T-helper 9 cell (primary cell): ENCODE measurements around the gene AMOTL1.

Experiments
- DNase-seq: peaks from one replicate; pipeline ENCODE4 v3.0.0-alpha.2; 2020

The AMOTL1 gene

DNA sequence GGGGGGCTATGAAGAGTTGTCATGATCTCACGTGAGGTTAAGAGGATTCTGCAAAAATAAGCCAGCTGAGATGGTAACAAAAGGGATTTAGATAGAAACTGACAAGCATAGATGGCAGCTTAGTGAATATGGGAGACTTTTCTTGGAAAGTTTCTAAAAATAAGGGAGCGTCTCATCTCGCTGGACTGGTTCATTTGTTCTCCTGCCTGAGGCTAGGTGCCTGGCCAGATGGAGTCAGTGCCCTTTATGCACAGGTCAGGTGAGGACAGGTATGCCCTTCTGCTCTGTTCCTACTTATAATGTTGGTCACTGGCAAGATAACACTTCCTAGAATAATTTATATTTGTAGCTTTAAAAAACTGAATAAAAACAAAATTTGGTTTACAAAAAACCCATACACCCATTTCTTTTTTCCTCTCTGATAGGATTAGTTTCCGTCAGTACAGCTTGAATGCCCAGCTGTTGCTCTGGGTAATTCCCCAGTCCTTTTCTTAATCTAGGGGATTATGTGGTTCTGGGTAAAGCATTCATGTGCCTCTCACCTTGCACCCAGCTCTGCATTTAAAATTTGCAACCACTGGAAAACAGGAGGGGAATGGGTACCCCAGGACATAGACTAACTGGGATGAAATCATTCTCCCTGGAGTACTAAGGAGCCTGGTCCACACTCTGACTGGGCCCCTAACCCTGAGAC is 90.0 kb downstream of the AMOTL1 start:
- DNase-seq, result no peak

DNA sequence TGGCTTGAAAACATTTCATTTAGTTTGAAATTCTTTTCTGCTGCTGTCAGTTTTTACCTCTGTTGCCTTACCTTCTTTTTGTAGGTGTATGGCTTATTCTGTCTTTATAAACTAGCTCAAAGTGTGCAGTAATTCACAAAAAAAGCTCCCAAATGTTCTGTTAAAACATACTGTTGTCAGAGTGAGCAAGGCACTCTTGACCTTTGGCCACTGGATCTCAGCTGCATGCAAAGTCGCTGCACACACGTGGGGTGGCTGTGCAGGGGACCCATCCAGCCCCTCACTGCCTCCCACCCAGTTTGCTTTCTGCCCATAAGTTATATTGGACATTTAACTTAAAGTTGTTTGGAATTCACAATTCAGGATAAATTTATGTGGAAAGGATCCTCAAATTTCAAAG is 92.2 kb downstream of the AMOTL1 start:
- DNase-seq, result no peak

DNA sequence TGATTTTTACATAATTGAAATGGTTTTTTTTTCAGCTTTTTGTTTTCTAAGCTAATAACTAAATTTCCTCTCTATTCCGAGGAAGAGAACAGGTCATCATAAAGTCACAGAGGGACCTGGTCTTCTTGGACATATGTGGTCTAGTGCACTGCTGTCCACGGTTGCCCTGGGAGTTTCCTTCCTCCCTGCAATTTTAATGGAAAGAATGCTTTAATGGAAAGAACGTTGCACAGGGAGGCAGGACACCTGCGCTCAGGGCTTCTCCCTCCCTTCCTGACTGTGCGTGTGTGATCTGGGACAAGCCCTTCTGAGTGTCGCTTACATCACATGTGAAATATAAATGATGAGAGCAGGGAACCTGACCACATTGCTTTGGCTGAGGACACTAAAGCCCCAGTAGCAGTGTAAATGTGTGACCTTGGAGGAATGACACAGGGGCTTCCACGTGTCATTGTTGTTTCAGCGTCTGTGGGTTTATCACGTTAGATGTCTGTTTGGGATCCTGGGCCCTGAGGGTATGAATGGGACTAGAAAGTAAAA is 93.2 kb downstream of the AMOTL1 start:
- DNase-seq, result no peak

DNA sequence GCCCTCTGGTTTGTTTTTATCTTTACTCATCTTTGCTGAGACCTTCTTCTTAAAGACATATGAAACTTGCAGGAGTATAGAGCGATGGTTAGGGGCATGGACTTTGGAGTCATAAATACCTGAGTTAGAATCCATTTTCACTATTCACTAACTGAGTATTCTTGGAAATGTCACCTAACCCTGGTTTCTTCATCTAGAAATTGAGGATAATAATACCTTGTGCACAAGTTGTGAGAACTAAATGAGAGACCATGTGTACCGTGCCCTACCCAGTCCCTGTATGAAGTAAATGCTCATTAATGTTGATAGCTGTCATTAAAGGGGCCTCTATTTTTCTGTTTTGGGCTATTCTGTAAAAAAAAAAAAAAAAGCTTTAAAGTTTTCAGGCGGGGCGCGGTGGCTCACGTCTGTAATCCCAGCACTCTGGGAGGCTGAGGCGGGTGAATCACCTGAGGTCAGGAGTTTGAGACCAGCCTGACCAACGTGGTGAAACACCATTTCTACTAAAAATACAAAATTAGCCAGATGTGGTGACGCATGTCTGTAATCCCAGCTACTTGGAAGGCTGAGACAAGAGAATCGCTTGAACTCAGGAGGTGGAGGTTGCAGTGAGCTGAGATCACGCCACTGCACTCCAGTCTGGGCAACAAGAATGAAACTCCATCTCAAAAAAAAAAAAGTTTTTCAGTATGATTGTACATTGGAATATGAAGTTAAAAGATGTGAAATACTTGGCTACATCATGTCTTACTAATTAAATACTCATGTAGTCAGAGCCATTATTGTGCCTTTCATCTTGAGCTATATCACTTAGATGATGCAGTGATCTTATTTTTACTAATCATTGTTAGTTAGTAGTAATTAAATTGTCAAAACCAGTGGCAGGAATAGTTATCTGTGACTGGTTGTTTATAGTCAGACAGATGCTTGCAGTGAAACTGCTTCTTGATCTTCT is 95.0 kb downstream of the AMOTL1 start:
- DNase-seq, result no peak

DNA sequence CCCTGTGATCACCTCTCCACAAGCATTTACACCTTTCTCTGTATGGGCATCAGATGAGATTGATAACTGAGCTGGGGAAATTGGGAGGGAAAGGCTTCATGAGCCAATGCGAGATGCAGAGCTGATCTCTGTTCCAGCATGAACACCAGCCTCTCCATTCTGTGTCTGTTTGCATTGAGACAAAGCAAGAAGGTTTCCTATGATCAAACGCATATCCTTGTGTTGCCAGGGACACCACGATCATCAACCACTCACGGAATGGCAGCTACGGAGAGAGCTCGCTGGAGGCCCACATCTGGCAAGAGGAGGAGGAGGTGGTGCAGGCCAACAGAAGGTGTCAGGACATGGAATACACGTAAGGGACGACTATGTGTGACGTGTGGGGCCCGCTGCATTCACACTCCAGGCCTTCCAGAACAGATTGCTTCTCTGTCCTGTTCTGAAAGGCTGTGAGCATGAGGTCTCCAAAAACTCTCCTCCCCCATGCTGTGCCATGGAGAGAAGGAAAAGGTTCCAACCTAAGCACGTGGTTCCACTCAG is 96.4 kb downstream of the AMOTL1 start:
- DNase-seq, result no peak

DNA sequence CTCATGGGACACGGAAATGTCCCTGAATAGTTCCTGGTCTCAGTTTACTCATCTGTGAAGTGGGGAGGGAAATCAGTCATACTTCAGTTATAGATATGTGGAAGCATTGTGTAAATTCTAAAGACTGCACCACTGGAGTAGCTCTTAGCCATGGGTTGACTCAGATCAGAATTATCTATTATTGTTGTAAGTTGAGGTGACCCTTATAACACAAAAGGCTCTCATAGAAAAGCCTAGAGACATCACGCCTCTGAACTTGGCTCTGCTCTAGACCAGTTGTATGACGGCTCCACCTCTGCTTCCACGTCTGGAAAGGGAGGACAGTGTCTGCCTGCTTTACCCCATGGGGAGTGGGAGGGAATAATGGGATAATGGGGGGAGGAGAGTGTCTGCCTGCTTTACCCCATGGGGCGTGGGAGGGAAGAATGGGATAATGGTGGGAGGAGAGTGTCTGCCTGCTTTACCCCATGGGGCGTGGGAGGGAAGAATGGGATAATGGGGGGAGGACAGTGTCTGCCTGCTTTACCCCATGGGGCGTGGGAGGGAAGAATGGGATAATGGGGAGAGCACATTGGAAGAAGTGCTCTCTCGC is 98.2 kb downstream of the AMOTL1 start:
- DNase-seq, result no peak

DNA sequence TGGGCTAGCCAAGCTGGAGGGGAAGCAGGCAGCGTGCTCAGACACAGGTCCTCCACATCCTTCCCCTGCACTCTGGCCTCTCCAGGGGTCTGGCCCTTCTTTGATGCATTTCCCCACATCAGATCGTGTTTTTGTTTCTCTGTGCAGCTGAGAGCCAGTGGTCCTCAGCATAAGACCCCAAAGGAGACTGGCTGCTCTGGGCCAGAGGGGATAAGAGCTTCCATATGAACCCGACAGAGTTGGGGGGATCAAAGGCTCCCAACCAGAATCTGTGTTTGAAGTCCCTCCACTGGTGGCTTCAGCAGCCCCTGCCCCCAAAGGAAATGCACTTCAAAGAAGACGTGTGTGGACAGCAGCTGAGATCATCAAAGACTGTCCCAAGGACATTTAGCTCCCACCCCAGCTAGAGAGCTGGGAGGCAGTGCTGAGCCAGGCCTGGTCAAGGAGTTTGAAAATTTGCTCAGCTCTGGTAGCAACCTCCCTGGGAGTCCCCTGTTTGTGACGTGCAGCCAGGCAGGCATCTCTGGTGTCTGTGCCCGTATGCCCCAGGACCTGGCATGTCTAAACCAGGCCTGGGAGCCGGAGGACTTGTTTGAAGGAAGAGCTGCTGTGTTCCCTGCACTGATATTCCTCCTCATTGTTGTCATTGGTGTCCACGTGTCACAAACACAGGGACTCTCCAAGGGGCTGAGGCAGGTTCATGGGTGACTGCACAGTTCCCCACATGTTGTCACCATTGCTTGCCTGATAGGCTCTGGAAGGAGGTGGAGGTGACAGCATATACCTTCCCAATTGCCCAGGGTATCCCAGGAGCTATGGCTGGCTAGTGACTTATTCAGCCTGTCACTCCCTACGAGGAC is 99.0 kb downstream of the AMOTL1 start:
- no peak for DNase-seq

DNA sequence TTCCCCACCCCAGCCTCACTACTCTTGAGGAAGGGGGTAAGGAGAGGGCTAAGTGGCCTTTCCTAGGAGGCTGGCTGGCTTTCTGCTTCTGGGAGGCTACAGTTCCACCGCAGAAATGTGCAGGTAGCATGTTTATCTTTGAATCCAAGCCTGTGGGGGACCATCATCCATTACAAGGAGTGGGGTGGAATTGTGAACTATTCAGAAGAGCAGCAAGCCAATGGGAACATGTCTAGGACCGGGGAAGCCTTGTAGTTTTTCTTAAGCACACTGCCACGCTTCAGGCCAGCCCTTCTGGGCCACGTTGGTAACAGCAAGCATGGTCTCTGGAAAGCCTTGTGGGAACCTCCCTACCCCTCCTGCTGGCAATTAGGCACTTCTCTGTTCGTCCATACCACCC is 100.3 kb downstream of the AMOTL1 start:
- DNase-seq, result no peak

DNA sequence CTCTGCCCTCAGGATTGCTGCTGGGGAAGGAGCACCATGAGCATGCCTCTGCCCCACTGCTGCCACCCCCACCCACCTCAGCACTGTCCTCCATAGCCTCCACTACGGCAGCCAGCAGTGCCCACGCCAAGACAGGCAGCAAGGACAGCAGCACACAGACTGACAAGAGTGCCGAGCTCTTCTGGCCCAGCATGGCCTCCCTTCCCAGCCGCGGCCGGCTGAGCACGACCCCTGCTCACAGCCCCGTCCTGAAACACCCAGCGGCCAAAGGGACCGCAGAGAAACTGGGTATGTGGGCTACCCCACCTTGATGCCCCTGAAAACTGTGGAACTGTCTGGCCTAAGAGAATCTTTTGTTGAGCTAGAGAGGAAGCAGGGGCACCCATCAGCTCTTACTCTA is 101.0 kb downstream of the AMOTL1 start:
- no peak for DNase-seq

DNA sequence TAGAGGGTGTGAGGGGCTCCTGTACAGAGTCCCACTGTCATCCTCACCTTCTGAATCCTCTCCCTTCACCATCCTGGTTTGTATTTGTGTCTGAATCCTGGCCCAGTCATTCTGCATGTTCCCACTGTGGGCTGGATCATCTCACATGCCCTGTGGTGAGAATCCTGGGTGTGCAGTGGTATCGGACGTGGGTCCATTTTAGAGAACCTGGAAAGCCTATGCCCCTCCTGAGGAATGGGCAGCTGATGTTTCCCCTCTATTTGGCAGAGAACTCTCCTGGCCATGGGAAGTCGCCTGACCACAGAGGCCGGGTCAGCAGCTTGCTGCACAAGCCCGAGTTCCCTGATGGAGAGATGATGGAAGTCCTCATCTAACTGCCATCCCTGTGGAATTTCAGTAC is 102.3 kb downstream of the AMOTL1 start:
- no peak for DNase-seq

DNA sequence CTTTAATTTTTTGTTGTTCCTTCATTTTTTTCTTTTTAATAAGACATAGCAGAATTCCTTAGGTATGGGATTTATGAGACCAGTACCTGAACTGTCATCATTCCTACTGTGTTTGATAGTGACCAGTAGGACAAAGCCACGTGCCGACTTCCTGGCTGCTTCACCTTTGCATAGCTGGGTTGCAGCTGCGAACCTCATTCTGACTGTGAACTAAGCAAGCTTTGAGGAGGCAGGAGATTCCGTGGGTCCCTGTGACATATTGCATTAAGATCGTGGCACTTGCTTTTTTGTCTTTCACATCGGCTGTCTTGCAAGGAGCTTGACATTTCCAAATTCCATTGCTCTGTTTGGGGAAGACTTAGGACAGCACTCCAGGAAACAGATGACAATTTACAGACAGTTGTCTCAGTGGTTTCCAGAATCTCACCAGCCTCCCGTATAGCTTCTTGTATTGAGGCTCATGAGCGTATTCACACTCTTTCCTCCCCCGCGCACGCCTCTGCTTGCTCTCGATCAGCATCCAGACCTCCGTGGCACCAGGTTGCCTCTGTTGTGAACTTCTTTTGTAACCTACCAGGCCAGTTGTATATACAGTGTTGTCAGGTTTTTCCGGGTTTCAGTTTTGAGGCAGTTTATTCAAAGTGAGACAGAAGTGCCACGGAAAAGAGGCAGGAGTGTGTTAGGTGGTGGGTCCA is 103.5 kb downstream of the AMOTL1 start:
- no peak for DNase-seq

DNA sequence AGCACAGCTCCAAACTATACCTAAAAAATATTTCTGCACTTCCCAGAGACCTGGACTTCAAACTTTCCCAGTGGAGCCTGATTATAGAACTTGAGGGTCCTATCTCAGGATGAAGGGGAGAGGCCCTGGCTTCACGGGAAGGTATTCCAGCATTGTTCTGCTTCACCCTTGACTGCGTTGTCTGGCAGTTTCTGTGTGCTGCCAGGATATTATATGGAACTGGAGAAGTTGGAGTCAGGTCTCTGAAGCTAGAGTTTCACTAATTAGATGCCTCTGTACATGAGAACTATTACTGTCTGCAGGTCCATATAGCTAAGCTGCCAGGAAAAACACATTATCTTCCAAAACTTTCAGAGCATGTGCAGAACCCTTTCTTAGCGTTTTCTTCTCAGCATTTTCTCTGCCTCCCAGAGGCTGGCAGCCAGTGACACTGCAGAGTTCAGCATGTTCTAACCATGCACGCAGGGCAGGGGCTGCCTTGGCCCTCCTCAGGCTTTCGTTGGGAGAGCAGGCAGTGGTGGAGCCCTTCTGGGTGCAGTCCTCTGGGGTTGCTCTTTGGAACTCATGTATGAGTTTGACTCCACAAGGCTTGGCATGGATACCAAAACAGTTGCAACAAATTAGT is 105.9 kb downstream of the AMOTL1 start:
- DNase-seq, result no peak

DNA sequence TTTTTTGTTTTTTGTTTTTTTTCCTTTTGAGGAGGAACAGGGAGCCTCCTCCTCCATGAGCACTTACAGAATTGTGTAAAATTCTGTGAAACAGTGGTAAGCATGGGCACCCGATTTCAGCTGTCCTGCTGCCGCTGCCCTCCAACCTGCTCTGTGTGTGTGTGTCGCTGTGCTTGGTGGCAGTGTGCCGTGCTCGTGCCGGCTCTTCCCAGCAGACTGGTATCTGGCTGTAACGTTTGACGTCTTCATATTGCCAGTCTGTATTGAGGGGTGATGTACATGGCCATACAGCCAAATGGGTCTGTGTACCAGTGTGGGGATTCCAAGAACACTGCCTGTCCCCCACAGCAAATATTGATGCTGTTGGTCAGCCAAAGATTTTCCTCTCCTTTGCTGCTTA is 108.1 kb downstream of the AMOTL1 start:
- no peak for DNase-seq

DNA sequence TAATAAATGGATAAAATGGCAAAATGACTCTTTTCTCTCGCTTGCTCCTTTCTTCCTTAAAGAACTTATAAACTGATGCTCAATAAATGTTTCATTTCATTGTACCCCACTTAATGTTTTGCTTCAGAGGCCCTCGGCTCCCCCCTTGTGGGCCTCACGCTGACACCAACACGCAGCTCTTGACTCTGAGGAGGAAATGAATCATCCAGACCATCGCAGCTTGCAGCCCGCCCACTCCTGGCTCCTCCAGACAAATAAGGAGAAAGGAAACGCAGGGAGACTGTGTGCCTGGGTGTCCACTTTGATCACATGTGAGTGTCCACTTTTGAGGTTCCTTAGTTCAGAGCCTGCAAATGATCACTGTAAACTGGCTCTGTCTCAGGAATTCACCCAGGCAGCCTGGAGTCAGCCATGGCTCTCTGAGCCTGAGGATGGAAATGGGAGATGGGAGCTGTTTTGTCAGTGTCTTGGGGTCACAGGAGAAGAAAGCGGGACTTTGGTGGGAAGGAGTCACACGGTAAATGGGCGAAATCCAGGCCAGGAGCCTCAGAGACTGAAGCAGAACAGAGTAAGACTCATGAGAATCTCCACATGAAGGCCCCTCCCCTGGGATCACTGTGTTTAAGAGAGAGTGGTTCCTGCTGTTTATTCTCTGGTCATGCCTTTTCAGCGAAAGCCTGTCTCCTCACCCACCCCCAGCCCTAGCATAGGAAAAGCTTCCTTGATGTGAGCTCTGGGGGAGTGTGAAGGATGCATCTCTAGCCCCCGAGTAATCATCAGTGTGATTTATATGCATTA is 108.7 kb downstream of the AMOTL1 start:
- no peak for DNase-seq

DNA sequence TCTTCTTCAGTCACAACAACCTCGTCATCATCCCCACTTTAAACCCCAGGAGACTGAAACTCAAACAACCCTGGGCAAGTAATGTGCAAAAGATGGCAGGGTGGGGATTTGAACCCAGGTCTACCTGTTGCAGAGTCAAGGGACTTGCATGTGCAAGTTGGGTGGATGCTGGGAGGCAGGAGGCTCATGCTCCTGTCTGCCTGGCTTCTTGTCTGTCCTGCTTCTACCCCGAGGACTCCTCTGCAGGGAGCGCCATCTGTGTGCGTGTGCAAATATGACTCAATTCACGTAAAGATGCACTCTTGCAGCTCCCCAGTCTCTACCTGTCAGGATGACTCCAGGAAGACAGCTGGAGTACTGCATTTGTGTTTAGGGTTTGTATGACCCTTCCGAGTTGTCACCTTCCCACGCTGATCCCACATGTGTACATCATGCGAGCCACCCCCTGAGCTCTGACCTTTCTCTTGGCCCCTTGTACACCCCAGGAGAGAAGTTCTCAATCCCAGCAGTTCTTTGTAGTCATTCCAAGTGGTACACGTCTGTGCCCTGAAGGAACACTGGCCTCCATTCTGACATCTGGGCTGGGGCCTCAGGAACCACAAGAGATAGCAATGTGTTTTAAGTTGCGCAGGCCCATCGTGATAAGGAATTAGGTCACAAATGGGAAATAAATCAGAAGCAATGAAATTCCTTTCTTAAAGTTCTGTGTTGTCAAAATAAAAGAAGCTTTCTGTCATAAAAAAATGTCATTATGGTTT is 109.5 kb downstream of the AMOTL1 start:
- DNase-seq, result no peak

DNA sequence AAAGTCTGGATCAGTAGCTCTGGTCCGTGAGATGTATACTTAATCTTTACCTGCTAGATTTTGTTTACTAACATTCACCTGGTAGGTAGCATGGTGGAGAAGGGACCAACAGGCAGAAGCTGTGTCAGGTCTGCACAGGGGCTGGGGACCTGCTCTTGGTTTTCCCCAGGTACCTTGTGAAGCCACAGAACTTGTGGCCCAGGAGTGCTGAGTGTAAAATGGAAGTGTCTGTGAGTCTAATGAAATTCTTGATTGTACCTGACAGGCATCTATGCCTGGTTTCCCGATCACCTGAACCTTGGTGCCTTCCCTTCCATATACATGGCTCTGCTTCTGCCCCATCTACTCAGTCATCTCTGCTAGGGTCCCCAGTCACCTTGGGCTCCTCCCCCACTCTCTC is 110.8 kb downstream of the AMOTL1 start:
- DNase-seq, result no peak

DNA sequence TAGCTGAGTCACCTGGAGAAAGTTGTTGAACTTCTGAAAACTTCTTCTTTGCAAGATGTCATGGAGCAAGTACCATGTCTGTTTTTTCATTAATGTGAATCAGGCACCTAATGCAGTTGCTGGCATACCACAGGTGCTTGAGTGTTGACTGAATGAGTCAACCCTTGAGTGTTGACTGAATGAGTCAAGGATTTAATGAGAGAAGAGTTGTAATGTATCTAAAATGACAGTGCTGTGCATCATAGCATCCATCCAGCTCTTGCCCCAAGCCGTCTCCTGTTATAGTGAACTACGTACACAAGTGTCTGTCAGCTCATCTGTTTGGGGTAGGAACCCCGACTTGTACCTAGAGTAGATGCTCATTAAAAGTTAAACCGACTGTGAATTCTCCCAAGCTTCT is 112.1 kb downstream of the AMOTL1 start:
- no peak for DNase-seq

DNA sequence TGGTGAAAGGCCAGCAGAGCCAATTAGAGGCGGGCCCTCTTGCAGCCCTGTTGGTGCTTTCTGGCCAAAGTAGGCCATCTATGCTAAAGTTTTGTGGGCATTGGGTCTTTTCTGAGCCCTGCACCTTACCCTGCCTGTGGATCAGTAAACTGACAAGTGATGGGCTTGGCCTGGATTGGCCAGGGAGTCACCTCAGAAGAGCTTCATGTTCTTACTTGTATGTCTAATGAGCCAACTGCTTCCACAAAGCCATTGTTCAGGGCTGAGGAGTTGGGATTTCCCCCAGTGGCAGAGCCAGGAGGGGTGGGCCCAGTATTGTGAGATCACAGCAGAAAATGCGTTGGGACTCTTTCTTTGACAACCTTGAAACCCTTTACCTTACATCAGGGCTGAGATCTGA is 114.8 kb downstream of the AMOTL1 start:
- DNase-seq, result no peak

DNA sequence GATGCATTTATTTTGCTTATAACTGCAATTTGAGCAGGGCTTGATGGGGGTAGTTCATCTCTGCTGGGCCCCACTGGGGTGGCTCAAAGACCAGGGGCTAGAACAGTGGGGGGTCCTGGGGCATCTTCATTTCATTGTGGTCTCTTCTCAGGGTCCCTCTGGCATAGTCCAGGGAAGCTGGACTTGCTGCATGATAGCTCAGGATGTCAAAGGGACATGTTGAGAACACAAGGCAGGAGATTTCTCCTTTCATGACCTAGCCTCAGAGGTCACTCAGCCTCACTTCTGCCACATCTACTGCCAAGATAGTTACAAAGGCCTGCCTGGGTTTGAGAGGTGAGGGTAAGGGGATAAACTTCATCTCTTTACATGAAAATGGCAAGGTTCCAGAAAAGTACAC is 115.7 kb downstream of the AMOTL1 start:
- no peak for DNase-seq

DNA sequence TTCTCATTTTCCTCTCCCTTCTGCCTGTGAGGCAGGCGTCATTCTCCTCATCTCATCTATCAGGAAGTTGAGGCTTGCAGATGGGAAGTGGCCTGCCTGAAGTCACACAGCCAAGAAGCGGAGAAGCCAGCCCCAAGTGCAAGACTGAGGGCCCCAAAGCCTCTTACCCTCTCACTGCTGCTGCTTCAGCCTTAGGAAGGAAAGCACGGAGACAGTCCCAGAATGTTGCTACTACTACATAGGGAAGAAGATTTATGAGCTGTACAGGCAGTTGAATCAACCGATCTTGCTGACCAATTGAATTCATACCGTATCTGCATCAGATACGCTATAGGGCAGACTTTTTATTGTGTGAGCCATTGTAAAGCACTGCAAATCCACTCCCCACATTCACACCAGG is 116.2 kb downstream of the AMOTL1 start:
- no peak for DNase-seq
